ENCODE measurements around the gene WDR90.
A peak's percentile ranks its signal among the peaks of the same experiment; 100 is the strongest.

The WDR90 gene

GRCh38 chr16:647173-647902 is 1.8 kb upstream of the WDR90 start:
- DNase-seq (ENCODE audit: low spot score), result no peak
- CTCF ChIA-PET, result interaction anchor here (0.6 to 1.8 kb wide), 10 partner anchors 10 to 148 kb away, joined by 3 to 10 read pairs (median 4); partner anchors contain the start of gene WDR24
- POLR2A ChIA-PET (ENCODE audit: low non-redundant PET), result no interaction called here
- peak overlapping the region; percentile 89 for H3K27ac ChIP-seq
- TF ChIP-seq CTCF (conservative IDR thresholded peaks at IDR 0.05; ENCODE audit: low read depth), result no peak

DNA sequence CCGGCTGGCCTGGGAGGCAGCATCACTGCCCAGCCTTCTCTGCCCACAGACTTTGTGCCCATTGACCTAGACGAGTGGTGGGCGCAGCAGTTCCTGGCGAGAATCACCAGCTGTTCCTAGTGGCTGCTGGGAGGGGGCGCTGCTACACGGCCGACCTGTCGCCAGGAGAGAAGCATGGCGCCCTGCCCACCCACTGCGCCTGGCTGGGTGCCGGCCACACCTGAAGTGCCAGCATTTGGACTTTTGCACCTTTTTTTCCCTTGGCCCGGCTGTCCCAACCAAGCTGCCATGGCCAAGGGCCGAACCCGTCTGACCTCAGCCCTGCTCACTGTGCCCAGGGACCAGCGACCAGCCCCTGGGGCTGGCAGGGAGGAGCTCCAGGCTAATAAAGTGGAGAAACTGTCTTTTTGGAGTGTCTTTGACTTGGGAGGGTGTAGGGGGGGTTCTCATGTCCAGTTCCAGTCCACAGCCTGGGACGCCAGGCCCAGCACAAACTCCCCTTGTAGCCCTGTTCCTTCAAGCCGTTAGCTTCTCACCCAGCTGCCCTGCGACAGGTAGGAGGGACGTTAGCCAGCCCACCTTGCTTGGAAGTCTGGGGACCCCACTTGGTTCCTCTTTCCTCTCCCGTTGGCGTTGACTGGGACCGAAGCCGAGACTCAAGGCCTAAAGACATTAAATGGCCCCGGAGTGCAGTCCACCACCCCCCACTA is 939 bp upstream of the WDR90 start:
- peak; percentile 41 for DNase-seq (ENCODE audit: low spot score)
- ChIA-PET POLR2A (ENCODE audit: low non-redundant PET) (no interaction called here), CTCF (interaction anchor here (0.6 to 1.8 kb wide), 15 partner anchors 9 to 148 kb away, joined by 3 to 10 read pairs (median 4); partner anchors contain the start of gene WDR24)
- peak; percentile 79 for TF ChIP-seq CTCF (conservative IDR thresholded peaks at IDR 0.05; ENCODE audit: low read depth)
- peak overlapping the region; percentile 89 for H3K27ac ChIP-seq

DNA sequence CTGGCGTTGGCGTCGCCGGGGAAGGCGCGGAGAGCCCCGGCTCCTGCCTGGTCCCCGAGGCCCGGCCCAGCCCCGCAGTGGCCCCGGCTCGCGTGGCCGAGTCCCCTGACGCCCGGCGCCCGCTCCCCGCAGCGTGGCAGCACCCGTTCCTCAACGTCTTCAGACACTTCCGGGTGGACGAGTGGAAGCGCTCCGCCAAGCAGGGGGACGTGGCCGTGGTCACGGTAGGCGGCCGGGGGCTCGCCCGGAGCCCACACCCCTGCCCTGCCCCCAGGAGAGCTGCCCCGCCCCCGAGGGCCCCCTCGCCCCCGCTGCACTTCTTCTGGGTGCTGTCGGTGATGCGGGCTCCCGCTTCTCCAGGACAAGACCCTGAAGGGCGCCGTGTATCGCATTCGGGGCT is 466 bp downstream of the WDR90 start:
- POLR2A ChIA-PET (ENCODE audit: low non-redundant PET), result interaction anchor here (0.8 to 1.2 kb wide), 2 partner anchors 14 to 122 kb away, joined by 3 to 4 read pairs; partner anchors contain the start of gene METTL26
- CTCF ChIA-PET, result interaction anchor here (0.5 to 0.9 kb wide), 5 partner anchors 9 to 118 kb away, joined by 3 to 5 read pairs (median 3); no protein-coding TSS in a partner anchor
- peak overlapping the region; percentile 89 for H3K27ac ChIP-seq
- TF ChIP-seq CTCF (conservative IDR thresholded peaks at IDR 0.05; ENCODE audit: low read depth), result no peak
- no peak for DNase-seq (ENCODE audit: low spot score)

DNA sequence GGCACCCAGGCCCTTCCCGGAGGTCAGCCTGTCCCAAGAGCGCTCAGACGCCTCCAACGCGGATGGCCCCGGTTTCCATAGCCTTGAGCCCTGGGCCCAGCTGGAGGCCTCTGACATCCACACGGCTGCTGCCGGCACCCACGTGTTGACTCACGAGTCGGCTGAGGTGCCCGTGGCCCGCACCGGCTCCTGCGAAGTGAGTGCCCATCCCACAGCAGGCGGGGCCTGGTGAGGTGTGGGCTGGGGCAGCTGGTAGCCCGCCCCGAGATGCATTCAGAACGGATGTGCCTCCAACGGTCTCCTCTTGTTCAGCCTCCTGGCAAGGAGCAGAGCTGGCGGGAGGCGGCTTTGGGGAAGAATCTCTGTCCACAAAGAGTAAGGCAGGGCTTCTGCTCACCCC is 2.7 kb downstream of the WDR90 start:
- peak overlapping the region; percentile 89 for H3K27ac ChIP-seq
- no peak for TF ChIP-seq CTCF (conservative IDR thresholded peaks at IDR 0.05; ENCODE audit: low read depth)
- no peak for DNase-seq (ENCODE audit: low spot score)
- POLR2A ChIA-PET (ENCODE audit: low non-redundant PET), result no interaction called here
- CTCF ChIA-PET, result interaction anchor here (0.6 kb wide), 1 partner anchor 200 kb away, joined by 12 read pairs; no protein-coding TSS in a partner anchor

DNA sequence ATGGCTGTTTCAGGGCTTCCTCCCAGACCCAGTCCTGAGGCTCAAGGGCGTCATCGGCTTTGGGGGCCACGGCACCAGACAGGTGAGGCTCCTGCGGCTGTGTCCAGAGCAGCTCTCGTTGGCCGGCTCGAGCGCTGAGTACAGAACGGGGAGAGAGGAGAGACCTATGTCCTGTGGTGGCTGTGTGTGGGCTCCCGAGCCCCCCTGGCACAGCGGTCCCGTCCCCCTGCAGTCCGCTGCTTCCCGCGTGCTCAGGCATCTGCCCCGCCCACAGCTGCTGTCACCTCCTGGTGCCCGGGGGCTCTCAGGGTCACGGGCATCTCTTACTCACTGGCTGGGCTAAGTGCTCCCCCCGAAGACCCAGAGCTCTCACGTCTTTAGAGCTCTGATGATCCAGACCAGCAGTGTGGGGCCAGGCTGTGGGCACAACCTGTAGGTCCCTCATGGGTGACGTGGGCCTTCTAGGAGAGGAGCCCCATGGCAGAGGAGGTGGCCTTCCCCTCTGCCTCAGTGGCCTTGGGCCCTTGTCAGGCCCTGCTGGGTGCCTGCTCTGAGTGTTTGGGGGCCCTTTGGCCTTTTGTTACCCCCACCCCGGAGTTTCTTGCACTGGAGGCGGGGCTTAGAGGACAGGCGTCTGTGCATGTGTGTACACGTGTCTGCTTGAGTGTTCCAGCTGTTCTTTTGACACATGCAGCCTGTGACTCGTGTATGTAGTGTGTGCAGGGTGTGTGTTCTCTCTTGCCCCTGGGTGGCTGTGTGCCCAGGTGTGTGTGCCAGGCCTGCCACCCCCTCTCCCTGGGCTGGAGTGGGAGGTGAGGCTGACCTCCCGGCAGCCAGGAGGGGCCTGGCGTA is 3.5 kb downstream of the WDR90 start:
- H3K27ac ChIP-seq, result peak overlapping the region; percentile 89
- no peak for DNase-seq (ENCODE audit: low spot score)
- POLR2A ChIA-PET (ENCODE audit: low non-redundant PET), result interaction anchor here (0.9 kb wide), 1 partner anchor 23 kb away, joined by 3 read pairs; no protein-coding TSS in a partner anchor
- TF ChIP-seq CTCF (conservative IDR thresholded peaks at IDR 0.05; ENCODE audit: low read depth), result no peak
- CTCF ChIA-PET, result no interaction called here

DNA sequence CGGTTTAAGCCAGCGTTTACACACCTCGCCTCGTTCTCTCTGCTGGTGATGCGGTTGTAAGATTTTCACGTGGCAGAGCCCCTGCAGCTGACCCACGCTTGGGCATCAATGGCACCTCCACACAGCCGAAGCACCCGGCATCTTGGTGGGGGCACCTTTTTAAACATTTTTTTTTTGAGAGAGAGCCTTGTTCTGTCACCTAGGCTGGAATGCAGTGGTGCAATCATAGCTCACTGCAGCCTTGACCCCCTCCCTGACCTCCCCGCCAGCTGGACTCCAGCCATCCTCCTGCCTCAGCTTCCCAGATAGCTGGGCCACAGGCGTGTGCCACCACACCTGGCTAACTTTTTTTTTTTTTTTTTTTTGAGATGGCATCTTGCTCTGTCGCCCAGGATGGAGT is 4.9 kb downstream of the WDR90 start:
- POLR2A ChIA-PET (ENCODE audit: low non-redundant PET), result no interaction called here
- CTCF ChIA-PET, result interaction anchor here (0.6 kb wide), 2 partner anchors 53 to 117 kb away, joined by 3 to 4 read pairs; no protein-coding TSS in a partner anchor
- no peak for TF ChIP-seq CTCF (conservative IDR thresholded peaks at IDR 0.05; ENCODE audit: low read depth)

More for the DNA sequence above, 4.9 kb downstream of the WDR90 start:
- no peak for DNase-seq (ENCODE audit: low spot score)
- peak overlapping the region; percentile 89 for H3K27ac ChIP-seq

Measured in RWPE1 (cell line).